ENCODE measurements around the gene ATG12.
"Not testable (repeated sequence)": the region's sequence is repeated elsewhere in the genome, so short reads cannot be mapped to it uniquely, and the experiment has no call there.

ATG12 gene

GRCh38 chr5:115808066-115808465, 33.3 kb downstream of the ATG12 start:
- not testable (repeated sequence) for DNase-seq (ENCODE audit: low read depth, low spot score)

GRCh38 chr5:115807654-115808052, 33.7 kb downstream of the ATG12 start:
- Histone ChIP-seq H3K36me3 (ENCODE audit: control insufficient read depth, insufficient read depth, low read length) (0 out of 2 replicates have a peak, but pooled peaks cover 2% of the 10 kb centered on the region), H3K4me1 (ENCODE audit: control insufficient read depth, insufficient read depth, low read length) (no peaks in the 10 kb centered on the region), H3K4me3 (ENCODE audit: low read length) (no peak overlapping the region), H3K27ac (ENCODE audit: low read length) (no peak overlapping the region), H3K27me3 (ENCODE audit: control insufficient read depth, insufficient read depth, low read length) (no peaks in the 10 kb centered on the region; the same call in 1 of the 2 replicates), H3K9me3 (ENCODE audit: control insufficient read depth, insufficient read depth, low read length) (no peaks in the 10 kb centered on the region)
- WGBS (ENCODE audit: insufficient coverage, insufficient read length): no CpG with 5 or more reads among the region's 2 CpGs
- DNase-seq (ENCODE audit: low read depth, low spot score): no peak

More at GRCh38 chr5:115808066-115808465, 33.3 kb downstream of the ATG12 start:
- not testable (repeated sequence) for H3K27ac ChIP-seq (ENCODE audit: low read length); H3K4me3 ChIP-seq (ENCODE audit: low read length); H3K9me3 ChIP-seq (ENCODE audit: control insufficient read depth, insufficient read depth, low read length); H3K36me3 ChIP-seq (ENCODE audit: control insufficient read depth, insufficient read depth, low read length); H3K4me1 ChIP-seq (ENCODE audit: control insufficient read depth, insufficient read depth, low read length); H3K27me3 ChIP-seq (ENCODE audit: control insufficient read depth, insufficient read depth, low read length)
- WGBS (ENCODE audit: insufficient coverage, insufficient read length): no CpG with 5 or more reads among the region's 2 CpGs

- no peaks in the 10 kb centered on the region for H3K9me3 ChIP-seq (ENCODE audit: control insufficient read depth, insufficient read depth, low read length)
- H3K4me3 ChIP-seq (ENCODE audit: low read length): no peak overlapping the region
- no peaks in the 10 kb centered on the region; the same call in 1 of the 2 replicates for H3K27me3 ChIP-seq (ENCODE audit: control insufficient read depth, insufficient read depth, low read length)
- no CpG with 5 or more reads among the region's 2 CpGs for WGBS (ENCODE audit: insufficient coverage, insufficient read length)
- no peak overlapping the region for H3K27ac ChIP-seq (ENCODE audit: low read length)
- no peaks in the 10 kb centered on the region for H3K4me1 ChIP-seq (ENCODE audit: control insufficient read depth, insufficient read depth, low read length)
- no peak for DNase-seq (ENCODE audit: low read depth, low spot score)
- 0 out of 2 replicates have a peak, but pooled peaks cover 2% of the 10 kb centered on the region for H3K36me3 ChIP-seq (ENCODE audit: control insufficient read depth, insufficient read depth, low read length)
These were observed 34.2 kb downstream of the ATG12 start for GRCh38 chr5:115806986-115807653.

GRCh38 chr5:115801984-115802383, 39.4 kb downstream of the ATG12 start:
- no peak for DNase-seq (ENCODE audit: low read depth, low spot score)
- H3K9me3 ChIP-seq (ENCODE audit: control insufficient read depth, insufficient read depth, low read length): no peaks in the 10 kb centered on the region
- H3K27me3 ChIP-seq (ENCODE audit: control insufficient read depth, insufficient read depth, low read length): no peaks in the 10 kb centered on the region
- no peak overlapping the region for H3K27ac ChIP-seq (ENCODE audit: low read length)
- H3K4me1 ChIP-seq (ENCODE audit: control insufficient read depth, insufficient read depth, low read length): no peaks in the 10 kb centered on the region
- no CpG with 5 or more reads among the region's 1 CpG for WGBS (ENCODE audit: insufficient coverage, insufficient read length)
- H3K36me3 ChIP-seq (ENCODE audit: control insufficient read depth, insufficient read depth, low read length): no peaks in the 10 kb centered on the region
- no peak overlapping the region for H3K4me3 ChIP-seq (ENCODE audit: low read length)

GRCh38 chr5:115801152-115801551, 40.2 kb downstream of the ATG12 start:
- H3K27ac ChIP-seq (ENCODE audit: low read length): no peak overlapping the region
- WGBS (ENCODE audit: insufficient coverage, insufficient read length): no CpG with 5 or more reads among the region's 2 CpGs
- H3K4me3 ChIP-seq (ENCODE audit: low read length): no peak overlapping the region
- no peaks in the 10 kb centered on the region for H3K36me3 ChIP-seq (ENCODE audit: control insufficient read depth, insufficient read depth, low read length)
- no peaks in the 10 kb centered on the region for H3K9me3 ChIP-seq (ENCODE audit: control insufficient read depth, insufficient read depth, low read length)
- H3K4me1 ChIP-seq (ENCODE audit: control insufficient read depth, insufficient read depth, low read length): no peaks in the 10 kb centered on the region
- H3K27me3 ChIP-seq (ENCODE audit: control insufficient read depth, insufficient read depth, low read length): no peaks in the 10 kb centered on the region
- no peak for DNase-seq (ENCODE audit: low read depth, low spot score)

DNA sequence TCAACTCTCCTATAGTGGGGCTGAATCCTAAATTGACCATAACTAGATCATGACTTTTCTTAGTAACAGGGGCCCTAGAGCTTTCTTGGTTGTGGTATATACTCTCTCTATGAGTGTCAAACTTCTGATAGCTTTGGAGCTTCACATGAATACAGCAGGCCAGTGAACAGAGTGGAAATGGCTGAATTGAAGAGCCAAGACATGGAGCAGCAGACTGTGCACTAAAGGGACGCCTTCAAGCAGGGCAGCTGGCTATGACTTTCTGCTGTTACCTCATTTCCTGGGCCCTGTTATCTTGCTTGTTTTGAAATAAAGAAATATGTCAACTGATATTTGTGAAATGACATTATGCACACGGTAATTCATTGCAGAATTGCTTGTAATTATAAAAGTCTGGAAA, 41.3 kb downstream of the ATG12 start:
- H3K27ac ChIP-seq (ENCODE audit: low read length): no peak overlapping the region
- H3K27me3 ChIP-seq (ENCODE audit: control insufficient read depth, insufficient read depth, low read length): no peaks in the 10 kb centered on the region
- DNase-seq (ENCODE audit: low read depth, low spot score): no peak
- H3K36me3 ChIP-seq (ENCODE audit: control insufficient read depth, insufficient read depth, low read length): no peaks in the 10 kb centered on the region
- H3K4me3 ChIP-seq (ENCODE audit: low read length): no peak overlapping the region
- H3K9me3 ChIP-seq (ENCODE audit: control insufficient read depth, insufficient read depth, low read length): no peaks in the 10 kb centered on the region
- WGBS (ENCODE audit: insufficient coverage, insufficient read length): no CpG with 5 or more reads among the region's 2 CpGs
- no peaks in the 10 kb centered on the region for H3K4me1 ChIP-seq (ENCODE audit: control insufficient read depth, insufficient read depth, low read length)

DNA sequence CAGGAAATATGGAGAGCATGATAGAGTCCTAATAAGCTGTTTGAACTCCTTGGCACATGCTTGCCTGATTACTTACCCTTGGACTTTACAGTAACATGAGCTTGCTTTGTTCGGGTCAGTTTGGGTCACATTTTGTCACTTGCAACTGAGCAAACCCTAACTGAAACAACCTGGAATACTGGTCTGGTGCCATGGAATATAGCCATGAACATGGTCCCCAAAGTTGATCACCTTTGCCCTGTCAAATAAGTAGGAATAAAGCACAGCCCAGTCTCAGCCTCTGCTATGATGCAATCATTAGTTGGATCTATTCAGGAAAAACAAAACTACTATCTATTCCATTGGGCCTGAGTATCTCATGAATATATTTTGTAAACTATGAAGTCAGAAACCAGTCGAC, 43.1 kb downstream of the ATG12 start:
- Histone ChIP-seq H3K4me1 (ENCODE audit: control insufficient read depth, insufficient read depth, low read length) (no peaks in the 10 kb centered on the region), H3K27me3 (ENCODE audit: control insufficient read depth, insufficient read depth, low read length) (no peaks in the 10 kb centered on the region), H3K9me3 (ENCODE audit: control insufficient read depth, insufficient read depth, low read length) (no peaks in the 10 kb centered on the region), H3K36me3 (ENCODE audit: control insufficient read depth, insufficient read depth, low read length) (no peaks in the 10 kb centered on the region), H3K4me3 (ENCODE audit: low read length) (no peak overlapping the region), H3K27ac (ENCODE audit: low read length) (no peak overlapping the region)
- no peak for DNase-seq (ENCODE audit: low read depth, low spot score)
- no CpG with 5 or more reads among the region's 2 CpGs for WGBS (ENCODE audit: insufficient coverage, insufficient read length)

DNA sequence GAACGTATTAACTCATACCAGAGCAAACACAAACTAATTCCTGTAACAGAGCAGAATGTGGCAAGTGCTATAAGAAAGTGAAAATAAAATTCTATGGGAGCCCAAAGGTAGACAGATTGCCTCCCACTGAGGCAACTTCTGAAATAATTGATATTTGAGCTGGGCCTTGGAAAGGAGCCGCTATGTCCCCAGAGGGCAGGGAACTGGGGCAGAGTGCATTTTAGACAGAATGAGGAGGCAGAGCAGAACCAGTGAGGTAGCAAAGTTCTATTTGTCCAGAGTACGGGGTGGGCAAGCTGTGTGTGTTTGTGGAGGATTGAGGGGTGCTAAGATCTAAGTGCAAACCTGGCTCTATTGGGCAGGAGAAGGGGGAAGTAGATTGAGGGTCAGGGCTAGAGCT, 44.7 kb downstream of the ATG12 start:
- DNase-seq (ENCODE audit: low read depth, low spot score): no peak
- H3K9me3 ChIP-seq (ENCODE audit: control insufficient read depth, insufficient read depth, low read length): no peaks in the 10 kb centered on the region
- no peak overlapping the region for H3K27ac ChIP-seq (ENCODE audit: low read length)
- H3K27me3 ChIP-seq (ENCODE audit: control insufficient read depth, insufficient read depth, low read length): no peaks in the 10 kb centered on the region
- WGBS (ENCODE audit: insufficient coverage, insufficient read length): no CpG with 5 or more reads among the region's 3 CpGs
- H3K4me1 ChIP-seq (ENCODE audit: control insufficient read depth, insufficient read depth, low read length): no peaks in the 10 kb centered on the region
- no peaks in the 10 kb centered on the region for H3K36me3 ChIP-seq (ENCODE audit: control insufficient read depth, insufficient read depth, low read length)
- H3K4me3 ChIP-seq (ENCODE audit: low read length): no peak overlapping the region

DNA sequence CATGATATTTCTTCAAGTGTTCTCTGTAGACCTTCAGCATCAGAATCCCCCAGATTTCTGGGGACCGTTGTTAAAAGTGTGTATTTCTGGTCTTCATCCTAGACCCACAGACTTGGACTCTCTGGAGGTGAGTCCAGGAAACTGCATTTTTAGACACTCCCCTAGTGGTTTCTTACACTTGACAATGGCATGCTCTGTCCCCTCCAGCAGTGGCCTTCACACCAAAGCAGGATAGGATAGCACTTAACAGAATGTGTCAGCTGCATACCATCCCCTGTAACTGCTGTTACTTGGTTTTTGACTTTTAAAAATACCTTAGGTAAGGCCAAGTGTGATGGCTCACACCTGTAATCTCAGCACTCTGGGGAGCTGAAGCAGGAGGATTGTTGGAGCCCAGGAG, 45.7 kb downstream of the ATG12 start:
- Histone ChIP-seq H3K4me1 (ENCODE audit: control insufficient read depth, insufficient read depth, low read length) (no peaks in the 10 kb centered on the region), H3K27ac (ENCODE audit: low read length) (no peak overlapping the region), H3K36me3 (ENCODE audit: control insufficient read depth, insufficient read depth, low read length) (no peaks in the 10 kb centered on the region), H3K27me3 (ENCODE audit: control insufficient read depth, insufficient read depth, low read length) (no peaks in the 10 kb centered on the region), H3K9me3 (ENCODE audit: control insufficient read depth, insufficient read depth, low read length) (no peaks in the 10 kb centered on the region), H3K4me3 (ENCODE audit: low read length) (no peak overlapping the region)
- WGBS (ENCODE audit: insufficient coverage, insufficient read length): no CpG with 5 or more reads among the region's 1 CpG
- no peak for DNase-seq (ENCODE audit: low read depth, low spot score)

DNA sequence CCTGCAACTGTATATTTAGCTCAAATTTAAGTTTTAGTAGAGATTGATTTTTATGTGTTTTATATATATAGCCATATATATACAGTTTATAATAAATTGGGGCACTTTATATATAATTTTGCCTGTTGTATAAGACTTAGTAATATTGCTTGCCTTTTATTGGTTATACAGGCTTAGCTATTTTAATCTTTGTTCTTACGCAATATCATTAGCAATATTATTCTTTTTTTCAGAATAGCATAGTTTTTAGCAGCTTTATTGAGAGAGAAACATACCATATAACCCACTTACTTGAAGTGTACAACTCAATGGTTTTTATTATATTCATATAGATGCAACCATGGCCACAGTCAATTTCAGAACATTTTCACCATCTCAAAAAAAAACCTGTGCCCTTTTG, 52.9 kb downstream of the ATG12 start:
- H3K4me3 ChIP-seq (ENCODE audit: low read length): no peak overlapping the region
- no peaks in the 10 kb centered on the region for H3K4me1 ChIP-seq (ENCODE audit: control insufficient read depth, insufficient read depth, low read length)
- no peak overlapping the region for H3K27ac ChIP-seq (ENCODE audit: low read length)
- H3K9me3 ChIP-seq (ENCODE audit: control insufficient read depth, insufficient read depth, low read length): no peaks in the 10 kb centered on the region
- H3K36me3 ChIP-seq (ENCODE audit: control insufficient read depth, insufficient read depth, low read length): no peaks in the 10 kb centered on the region
- DNase-seq (ENCODE audit: low read depth, low spot score): no peak
- WGBS (ENCODE audit: insufficient coverage, insufficient read length): no CpG with 5 or more reads among the region's 1 CpG
- no peaks in the 10 kb centered on the region for H3K27me3 ChIP-seq (ENCODE audit: control insufficient read depth, insufficient read depth, low read length)

DNA sequence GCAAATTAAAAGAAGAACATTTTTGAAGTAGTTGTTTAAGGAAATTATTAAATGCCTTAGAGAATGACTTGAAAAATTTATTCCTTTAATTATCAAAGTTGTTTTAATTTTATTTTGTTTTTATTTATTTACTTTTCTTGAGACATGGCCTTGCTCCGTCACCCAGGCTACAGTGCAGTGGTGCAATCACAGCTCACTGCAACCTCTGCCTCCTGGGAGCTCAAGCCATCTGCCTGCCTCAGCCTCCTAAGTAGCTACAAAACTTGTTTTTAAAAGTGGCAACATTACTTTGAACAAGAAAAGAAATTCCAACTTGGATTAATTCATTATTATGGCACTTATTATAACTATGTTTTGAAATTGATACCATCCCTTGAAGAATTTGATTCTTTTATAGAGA, 53.9 kb downstream of the ATG12 start:
- H3K27me3 ChIP-seq (ENCODE audit: control insufficient read depth, insufficient read depth, low read length): no peaks in the 10 kb centered on the region
- H3K4me1 ChIP-seq (ENCODE audit: control insufficient read depth, insufficient read depth, low read length): no peaks in the 10 kb centered on the region
- DNase-seq (ENCODE audit: low read depth, low spot score): no peak
- H3K4me3 ChIP-seq (ENCODE audit: low read length): no peak overlapping the region
- H3K36me3 ChIP-seq (ENCODE audit: control insufficient read depth, insufficient read depth, low read length): no peaks in the 10 kb centered on the region
- WGBS (ENCODE audit: insufficient coverage, insufficient read length): no CpG with 5 or more reads among the region's 1 CpG
- no peak overlapping the region for H3K27ac ChIP-seq (ENCODE audit: low read length)
- H3K9me3 ChIP-seq (ENCODE audit: control insufficient read depth, insufficient read depth, low read length): no peaks in the 10 kb centered on the region

Measured in iPS DF 6.9 (cell line).